OCI-LY3 (cell line): ENCODE data around the gene INSIG2.
A peak's percentile ranks its signal among the peaks of the same experiment; 100 is the strongest.

Experiments
- H2AFZ ChIP-seq: fragments of 200-600, 300-600 bp; shearing (Covaris generic); 2 replicates; pipeline ENCODE4 v1.6.0; 2014; ENCODE audit warnings: antibody characterized with exemption, low read depth, low read length
- H3K27ac ChIP-seq: fragments of 200-600, 300-600 bp; sonication (generic); 2 replicates; pipeline ENCODE4 v1.5.1; 2014; ENCODE audit warnings: mild to moderate bottlenecking, low read length, moderate library complexity, mixed read lengths
- H3K27me3 ChIP-seq: fragments of 200-600, 300-600 bp; sonication (generic); 2 replicates; pipeline ENCODE4 v1.6.1; 2014; ENCODE audit warnings: low read depth, low read length, mixed read lengths
- H3K36me3 ChIP-seq: fragments of 200-600, 300-600 bp; sonication (generic); replicated peaks from 2 replicates; pipeline ENCODE3; 2014; ENCODE audit warnings: low read depth, low read length, mixed read lengths
- H3K4me1 ChIP-seq: fragments of 300-600, 200-600 bp; sonication (generic); 2 replicates; pipeline ENCODE4 v1.6.1; 2014; ENCODE audit warnings: low read length, mixed read lengths
- H3K4me2 ChIP-seq: fragments of 200-600, 300-600 bp; sonication (generic); 2 replicates; pipeline ENCODE4 v1.6.1; 2014; ENCODE audit warnings: low read length, mixed read lengths
- H3K4me3 ChIP-seq: fragments of 300-600, 200-600 bp; sonication (generic); 2 replicates; pipeline ENCODE4 v1.5.1; 2014; ENCODE audit warnings: antibody characterized with exemption, mild to moderate bottlenecking, low read length, moderate library complexity
- H3K79me2 ChIP-seq: fragments of 300-600, 200-600 bp; shearing (Covaris generic); 2 replicates; pipeline ENCODE4 v1.6.1; 2014; ENCODE audit warnings: mild to moderate bottlenecking, low read length, mixed read lengths
- H3K9ac ChIP-seq: fragments of 300-600, 200-600 bp; shearing (Covaris generic); 2 replicates; pipeline ENCODE4 v1.6.0; 2014; ENCODE audit warnings: mild to moderate bottlenecking, low read length, moderate library complexity
- H3K9me3 ChIP-seq: fragments of 200-600, 300-600 bp; shearing (Covaris generic); 2 replicates; pipeline ENCODE4 v1.6.1; 2014; ENCODE audit warnings: low read length, mixed read lengths; ENCODE audit not compliant: insufficient read depth
- H4K20me1 ChIP-seq: fragments of 200-600, 300-600 bp; sonication (generic); 2 replicates; pipeline ENCODE4 v1.6.1; 2016; ENCODE audit warnings: low read length, mixed read lengths; ENCODE audit not compliant: insufficient read depth
- EZH2phosphoT487 ChIP-seq: fragments of 200-600 bp; shearing (Covaris generic); IDR thresholded peaks from 2 replicates; pipeline ENCODE4 v1.6.1; 2018; ENCODE audit warnings: antibody characterized with exemption, mixed run types, low read depth
- TF ChIP-seq, protein P1 (sequence below): fragments of 200-600, 300-600 bp; sonication (generic); IDR thresholded peaks from 2 replicates; pipeline ENCODE4 v1.5.1; 2014; ENCODE audit warnings: antibody characterized with exemption, low read length, low read depth

The INSIG2 gene

GRCh38 chr2:118145806-118146205, 57.5 kb downstream of the INSIG2 start:
- TF ChIP-seq, protein P1, sequence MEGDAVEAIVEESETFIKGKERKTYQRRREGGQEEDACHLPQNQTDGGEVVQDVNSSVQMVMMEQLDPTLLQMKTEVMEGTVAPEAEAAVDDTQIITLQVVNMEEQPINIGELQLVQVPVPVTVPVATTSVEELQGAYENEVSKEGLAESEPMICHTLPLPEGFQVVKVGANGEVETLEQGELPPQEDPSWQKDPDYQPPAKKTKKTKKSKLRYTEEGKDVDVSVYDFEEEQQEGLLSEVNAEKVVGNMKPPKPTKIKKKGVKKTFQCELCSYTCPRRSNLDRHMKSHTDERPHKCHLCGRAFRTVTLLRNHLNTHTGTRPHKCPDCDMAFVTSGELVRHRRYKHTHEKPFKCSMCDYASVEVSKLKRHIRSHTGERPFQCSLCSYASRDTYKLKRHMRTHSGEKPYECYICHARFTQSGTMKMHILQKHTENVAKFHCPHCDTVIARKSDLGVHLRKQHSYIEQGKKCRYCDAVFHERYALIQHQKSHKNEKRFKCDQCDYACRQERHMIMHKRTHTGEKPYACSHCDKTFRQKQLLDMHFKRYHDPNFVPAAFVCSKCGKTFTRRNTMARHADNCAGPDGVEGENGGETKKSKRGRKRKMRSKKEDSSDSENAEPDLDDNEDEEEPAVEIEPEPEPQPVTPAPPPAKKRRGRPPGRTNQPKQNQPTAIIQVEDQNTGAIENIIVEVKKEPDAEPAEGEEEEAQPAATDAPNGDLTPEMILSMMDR = no peak
- no peak for TF ChIP-seq EZH2phosphoT487
- Histone ChIP-seq H3K4me1 (peaks cover 61% of the 10 kb centered on the region), H3K27me3 (no peaks in the 10 kb centered on the region), H2AFZ (no peak overlapping the region), H3K27ac (no peak overlapping the region), H3K4me3 (no peak overlapping the region), H3K79me2 (0 out of 2 replicates have a peak, but pooled peaks cover 2% of the 10 kb centered on the region), H3K4me2 (no peak overlapping the region), H3K9me3 (no peaks in the 10 kb centered on the region), H3K9ac (no peak overlapping the region), H4K20me1 (no peaks in the 10 kb centered on the region), H3K36me3 (peaks cover 22% of the 10 kb centered on the region)

DNA sequence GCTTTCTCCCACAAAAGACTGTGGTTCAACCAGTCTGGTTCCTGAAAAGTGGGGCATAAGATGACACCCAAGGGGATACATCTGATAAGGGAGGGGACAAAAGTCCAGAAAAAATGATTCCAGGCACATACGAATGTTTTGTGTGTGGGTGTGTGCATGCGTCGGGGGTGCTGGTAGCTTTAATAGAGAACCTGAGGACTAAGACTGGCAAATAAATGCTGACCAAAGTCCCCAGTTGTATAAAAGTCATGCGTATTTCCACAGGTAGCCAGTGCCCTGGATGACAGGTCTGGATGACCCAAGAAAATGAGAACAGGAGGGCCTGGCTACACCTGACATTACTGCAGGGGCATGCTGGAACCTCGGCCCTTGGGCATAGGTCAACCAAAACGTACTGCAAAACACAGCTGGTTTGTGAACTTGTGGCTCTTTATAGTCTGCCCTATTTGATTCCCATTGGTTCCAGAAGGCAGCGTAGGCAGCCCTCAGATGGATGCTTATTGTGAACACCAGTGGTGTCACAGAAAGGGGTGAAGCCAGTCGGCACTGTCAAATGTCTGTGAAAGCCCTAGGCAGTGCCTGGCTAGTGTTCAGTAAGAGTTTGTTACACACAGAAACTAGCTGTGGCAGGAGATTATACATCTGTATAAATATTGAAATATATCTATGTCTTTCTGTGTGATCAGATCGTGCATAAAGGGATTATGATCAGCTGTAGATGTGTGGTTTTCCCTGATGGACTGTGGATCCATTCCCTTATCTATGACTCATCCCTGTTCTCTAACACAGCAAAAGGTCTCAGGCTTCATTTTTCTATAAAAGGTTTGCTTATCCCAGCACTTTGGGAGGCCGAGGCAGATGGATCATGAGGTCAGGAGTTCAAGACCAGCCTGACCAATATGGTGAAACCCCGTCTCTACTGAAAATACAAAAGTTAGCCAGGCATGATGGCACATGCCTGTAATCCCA, 58.3 kb downstream of the INSIG2 start:
- Histone ChIP-seq H3K27ac (no peak overlapping the region), H3K9ac (no peak overlapping the region), H3K9me3 (no peaks in the 10 kb centered on the region), H3K27me3 (no peaks in the 10 kb centered on the region), H3K36me3 (peaks cover 22% of the 10 kb centered on the region), H3K4me2 (no peak overlapping the region), H3K4me3 (no peak overlapping the region), H4K20me1 (no peaks in the 10 kb centered on the region), H3K4me1 (peaks cover 69% of the 10 kb centered on the region), H2AFZ (no peak overlapping the region), H3K79me2 (0 out of 2 replicates have a peak, but pooled peaks cover 2% of the 10 kb centered on the region)
- TF ChIP-seq EZH2phosphoT487 = no peak
- TF ChIP-seq, protein P1 = no peak

DNA sequence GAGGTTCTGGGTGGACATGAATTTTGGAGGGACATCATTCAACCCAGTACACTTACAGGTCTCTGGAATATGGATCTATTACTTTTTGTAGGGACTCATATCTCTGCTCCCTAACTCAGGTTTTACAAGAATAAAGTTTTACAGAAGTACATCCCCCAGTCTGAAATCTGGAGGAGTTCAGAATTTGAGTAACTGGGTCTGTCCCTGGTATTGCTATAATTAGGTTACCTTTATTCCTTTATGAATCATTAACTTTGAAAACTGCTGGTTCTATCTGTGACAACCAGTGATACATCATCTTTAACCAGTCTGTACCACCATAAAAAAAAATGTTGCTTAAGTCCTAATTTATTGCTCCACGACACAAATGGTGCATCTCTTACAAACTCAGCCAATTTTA, 59.9 kb downstream of the INSIG2 start:
- Histone ChIP-seq H3K9ac (peak overlapping the region; percentile 64), H3K27me3 (no peaks in the 10 kb centered on the region), H2AFZ (no peak overlapping the region), H3K4me2 (peak overlapping the region; percentile 78), H3K36me3 (peaks cover 22% of the 10 kb centered on the region), H3K27ac (peak overlapping the region; percentile 86), H3K9me3 (no peaks in the 10 kb centered on the region), H3K79me2 (0 out of 2 replicates have a peak, but pooled peaks cover 2% of the 10 kb centered on the region), H4K20me1 (no peaks in the 10 kb centered on the region), H3K4me1 (peaks cover 66% of the 10 kb centered on the region), H3K4me3 (peak overlapping the region; percentile 57)
- TF ChIP-seq, protein P1 = no peak
- TF ChIP-seq EZH2phosphoT487 = no peak

GRCh38 chr2:118148809-118149208, 60.5 kb downstream of the INSIG2 start:
- H2AFZ ChIP-seq = 0 out of 2 replicates have a peak overlapping the region, but pooled peaks have one; percentile 0
- peak overlapping the region; percentile 86 for H3K27ac ChIP-seq
- H3K4me3 ChIP-seq = peak overlapping the region; percentile 57
- H3K9ac ChIP-seq = peak overlapping the region; percentile 64
- no peak for TF ChIP-seq EZH2phosphoT487
- TF ChIP-seq, protein P1 = peak; percentile 70
- 0 out of 2 replicates have a peak, but pooled peaks cover 2% of the 10 kb centered on the region for H3K79me2 ChIP-seq
- H3K27me3 ChIP-seq = no peaks in the 10 kb centered on the region
- no peaks in the 10 kb centered on the region for H4K20me1 ChIP-seq
- H3K4me1 ChIP-seq = peaks cover 62% of the 10 kb centered on the region
- peaks cover 22% of the 10 kb centered on the region for H3K36me3 ChIP-seq
- no peaks in the 10 kb centered on the region for H3K9me3 ChIP-seq
- peak overlapping the region; percentile 78 for H3K4me2 ChIP-seq
